GM12892 (cell line): ENCODE results near the gene DUSP15.

Experiments
- POLR2A ChIP-seq: IDR thresholded peaks from 2 replicates; pipeline ENCODE4 v1.6.1; 2011; ENCODE audit warnings: low read depth, low read length, control low read depth
- POLR2AphosphoS5 ChIP-seq: IDR thresholded peaks from 2 replicates; pipeline ENCODE4 v1.6.1; 2011; ENCODE audit warnings: low read depth, low read length, control low read depth

DNA sequence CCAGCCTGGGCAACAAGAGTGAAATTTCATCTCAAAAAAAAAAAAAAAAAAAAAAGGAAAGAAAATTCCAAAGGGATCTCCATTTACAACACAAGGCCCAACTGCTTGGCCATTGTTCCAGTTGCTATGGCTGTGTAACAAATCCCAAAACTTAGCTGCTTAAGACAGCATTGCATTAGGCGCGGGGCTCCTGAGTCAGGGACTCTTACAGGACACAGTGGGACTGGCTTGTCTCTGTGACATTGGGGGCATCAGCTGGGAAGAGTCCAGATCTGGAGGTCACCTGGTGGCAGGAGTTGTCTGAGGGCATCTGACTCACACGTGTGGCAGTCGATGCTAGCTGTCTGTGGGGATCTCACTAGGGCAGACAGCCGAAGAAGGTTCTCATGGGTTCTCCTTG is 35.7 kb upstream of the DUSP15 start:
- TF ChIP-seq POLR2A (no peak), POLR2AphosphoS5 (no peak)
